Spleen (tissue), 11 donors: ENCODE results near the gene CLEC4M. TPM values are rescaled to one million over a fixed set of nuclear protein-coding genes. Genes with fewer than 3 reads are reported as not detected.

Source experiments
- DNase-seq: peaks from one replicate; pipeline ENCODE4 v3.0.0-alpha.2; 2020
- H3K27ac ChIP-seq, 8 donors: fragments of 200-600 bp; sonication (generic) in 7 of 8; 1 replicate in 4 of 8; 2 replicates in 4 of 8; pipeline versions ENCODE4 v1.5.0 to v1.8.0; 2016 to 2021; ENCODE audit warnings: inconsistent platforms in 4 of 8, mild to moderate bottlenecking in 4 of 8, moderate library complexity in 1 of 8
- H3K27me3 ChIP-seq, 7 donors: fragments of 200-600 bp; sonication (generic) in 6 of 7; replicated peaks in 1 of 7; 1 replicate in 4 of 7; 2 replicates in 3 of 7; pipeline versions ENCODE4 v1.5.0 to v1.8.0; 2016 to 2021; ENCODE audit warnings: inconsistent platforms in 3 of 7, mild to moderate bottlenecking in 1 of 7
- H3K36me3 ChIP-seq, 6 donors: fragments of 200-600 bp; sonication (generic) in 5 of 6; 1 replicate in 4 of 6; 2 replicates in 2 of 6; pipeline versions ENCODE4 v1.5.0 to v1.8.0; 2016 to 2021; ENCODE audit warnings: inconsistent platforms in 2 of 6
- H3K4me1 ChIP-seq, 6 donors: fragments of 200-600 bp; sonication (generic) in 5 of 6; 1 replicate in 3 of 6; 2 replicates in 3 of 6; pipeline versions ENCODE4 v1.5.0 to v1.8.0; 2016 to 2021; ENCODE audit warnings: inconsistent platforms in 3 of 6
- H3K4me3 ChIP-seq, 8 donors: fragments of 200-600 bp; sonication (generic) in 7 of 8; 1 replicate in 4 of 8; 2 replicates in 4 of 8; pipeline versions ENCODE4 v1.5.0 to v1.8.0; 2016 to 2021; ENCODE audit warnings: inconsistent platforms in 4 of 8, mild to moderate bottlenecking in 4 of 8, moderate library complexity in 2 of 8
- H3K9me3 ChIP-seq, 8 donors: fragments of 200-600 bp; sonication (generic) in 7 of 8; 1 replicate in 4 of 8; 2 replicates in 4 of 8; pipeline versions ENCODE4 v1.5.0 to v1.8.0; 2016 to 2021; ENCODE audit warnings: inconsistent platforms in 4 of 8
- CTCF ChIP-seq, 11 experiments: fragments of 200-600 bp in 7 of 11; fragments of 450-650 bp in 4 of 11; sonication (generic) in 4 of 11; IDR thresholded peaks in 8 of 11; conservative IDR thresholded peaks in 3 of 11; 1 replicate in 7 of 11; 2 replicates in 4 of 11; pipeline versions ENCODE4 v1.4.0 to v1.8.0; 2016 to 2021; ENCODE audit warnings: antibody characterized with exemption in 11 of 11, inconsistent platforms in 4 of 11, mild to moderate bottlenecking in 1 of 11
- POLR2A ChIP-seq, 3 donors: fragments of 450-650 bp; IDR thresholded peaks; one replicate each; pipeline ENCODE4 v1.5.1; 2017; ENCODE audit warnings: antibody characterized with exemption in 3 of 3, mild to moderate bottlenecking in 1 of 3
- POLR2AphosphoS5 ChIP-seq, 3 donors: sonication (generic); formaldehyde crosslinking; IDR thresholded peaks; one replicate each; pipeline ENCODE4 v1.5.1; 2017; ENCODE audit warnings: antibody characterized with exemption in 3 of 3
- WGBS, 5 donors: extraction: QIAGEN DNeasy Blood & Tissue Kit in 3 of 5; methylation state at CpG; one replicate each; pipeline versions ENCODE4 v1.1.5 to v1.1.7; 2013 to 2018; 5-methylcytosine and 5-hydroxymethylcytosine counted together
- intact Hi-C: fragments of 100-400 bp; cut with DNase I; formaldehyde crosslinking; loops from one replicate; pipeline ENCODE4 v1.15.0; 2023; ENCODE audit warnings: low total_unique reads
- polyA plus RNA-seq, 3 donors: library from polyadenylated mRNA; stranded (reverse); fragments of 200-250 nt; gene quantifications; one replicate each; pipeline ENCODE4 v1.2.1, GENCODE V29; 2013
- total RNA-seq, 7 donors: library from RNA; depleted of rRNA in 3 of 7; stranded (reverse); fragments of >200 nt in 3 of 7; fragmentation: NEBNext Ultra II Directional in 4 of 7; extraction: Animal tissue kit (Norgen Biotek cat#: 25700) in 4 of 7; gene quantifications; one replicate each; pipeline versions ENCODE4 v1.1.0 to v1.2.1, GENCODE V29; 2016 to 2021
- donor health status: healthy with polysubstance abuse.
- donor health status: DM: no; HTN: no; CAD: no; lungs with moderate emphysema.
- donor health status: DM: no; HTN: no; CAD: no.
- donor health status: Bipolar disorder and iron deficiency.
- donor health status: healthy.
- donor health status: DM: no; HTN: no; CAD: no.
- donor health status: DM: yes; HTN: yes; CAD: no.

The CLEC4M gene
- total and polyA plus RNA-seq, 10 donors = 0.12 to 3.3 (median 0.57) TPM; not detected in 6

DNA sequence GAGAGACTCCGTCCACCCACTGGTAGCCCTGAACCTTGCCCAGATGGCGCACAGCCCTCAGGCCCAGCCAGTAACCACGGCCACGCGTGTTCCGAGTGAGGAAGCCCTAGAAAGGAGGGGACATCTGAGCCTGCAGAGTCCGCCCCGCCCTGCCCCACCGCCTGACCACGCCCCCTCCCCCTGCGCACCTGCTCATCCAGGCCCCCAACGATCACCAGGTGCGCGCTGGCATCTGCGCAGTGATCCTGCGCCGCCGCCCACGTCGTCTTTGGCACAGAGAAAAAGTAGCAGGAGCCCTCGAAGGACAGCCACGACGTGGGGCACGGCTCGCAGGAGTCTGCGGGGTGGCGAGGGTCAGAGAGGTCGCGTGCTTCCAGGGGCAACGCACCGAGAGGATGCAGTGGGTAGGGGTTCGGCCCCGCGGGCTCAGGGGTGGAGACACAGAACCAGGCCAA is 33.2 kb upstream of the CLEC4M start:
- peaks cover 4 to 51% (median 31%) of the 10 kb centered on the region in 7 donors for H3K27me3 ChIP-seq
- DNase-seq = peak; percentile 79
- no peak overlapping the region for H3K27ac ChIP-seq

DNA sequence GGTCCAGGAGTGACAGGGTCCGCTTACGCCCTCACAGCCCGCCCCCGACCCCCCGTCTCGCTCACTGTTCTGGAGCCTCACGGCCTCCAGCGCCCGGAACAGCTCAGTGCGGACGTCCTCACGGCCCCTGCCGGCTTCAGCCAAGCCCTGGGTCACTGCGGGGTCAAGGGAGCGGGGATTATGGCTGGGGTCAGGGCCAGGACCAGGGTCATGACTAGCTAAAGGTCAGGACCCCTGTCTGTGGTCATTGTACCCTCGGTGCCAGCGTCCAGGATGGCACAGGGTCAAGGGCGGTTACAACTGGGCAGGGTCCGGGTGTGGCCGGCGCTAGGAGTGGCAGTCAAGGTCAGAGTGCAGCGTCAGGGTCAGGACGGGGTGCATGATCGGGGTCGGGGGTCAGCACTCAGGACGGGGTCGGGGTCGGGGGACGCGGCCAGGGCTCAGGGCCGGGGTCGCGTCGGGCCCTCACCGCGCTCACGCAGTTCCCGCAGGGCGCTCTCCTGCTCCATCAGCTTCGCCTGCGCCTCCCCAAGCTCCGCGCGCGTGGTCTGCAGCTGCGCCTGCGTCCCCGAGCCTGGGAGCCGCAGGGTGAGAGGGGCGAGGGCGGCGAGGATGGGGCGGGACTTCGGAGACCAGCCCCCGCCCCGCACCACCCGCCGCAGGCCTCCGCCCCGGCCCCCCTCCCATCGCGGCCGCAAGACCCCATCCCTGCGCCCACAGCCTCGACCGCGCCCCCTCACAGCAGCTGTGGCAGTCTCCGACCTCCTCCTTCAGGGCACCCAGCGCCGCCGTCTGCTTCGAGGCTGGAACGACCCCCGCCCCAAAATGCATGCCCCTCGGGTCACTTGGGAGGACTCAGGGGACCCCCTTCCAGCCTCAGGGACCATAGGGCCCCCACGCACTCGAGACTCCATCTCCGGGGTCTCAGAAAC is 32.5 kb upstream of the CLEC4M start:
- H3K9me3 ChIP-seq = no peaks in the 10 kb centered on the region
- DNase-seq = no peak
- peak overlapping the region in 4 of 8 donors; percentile 6 to 57 (median 16) for H3K4me3 ChIP-seq
- H3K4me1 ChIP-seq = peaks cover 0 to 39% (median 27%) of the 10 kb centered on the region in 6 donors
- TF ChIP-seq CTCF (IDR thresholded peaks at IDR 0.05 in 8 of 11, conservative IDR thresholded peaks at IDR 0.05 in 3 of 11) = no peak
- TF ChIP-seq POLR2AphosphoS5 (IDR thresholded peaks at IDR 0.05) = no peak
- TF ChIP-seq POLR2A (IDR thresholded peaks at IDR 0.05) = no peak
- WGBS, 5 donors = 0 to 17% (median 7%) methylated on average over 6 to 78 of the region's 78 CpGs
- H3K27me3 ChIP-seq = peaks cover 4 to 51% (median 31%) of the 10 kb centered on the region in 7 donors
- H3K27ac ChIP-seq = no peak overlapping the region
- H3K36me3 ChIP-seq = no peaks in the 10 kb centered on the region
- intact Hi-C loops = no loop called here

More for the DNA sequence above, 33.2 kb upstream of the CLEC4M start:
- H3K4me1 ChIP-seq = peaks cover 0 to 39% (median 27%) of the 10 kb centered on the region in 6 donors
- 7 to 17% (median 9%) methylated on average over 25 to 34 of the region's 34 CpGs for WGBS, 5 donors
- intact Hi-C loops = no loop called here
- H3K36me3 ChIP-seq = no peaks in the 10 kb centered on the region
- H3K9me3 ChIP-seq = no peaks in the 10 kb centered on the region
- TF ChIP-seq CTCF (IDR thresholded peaks at IDR 0.05 in 8 of 11, conservative IDR thresholded peaks at IDR 0.05 in 3 of 11) (no peak), POLR2AphosphoS5 (IDR thresholded peaks at IDR 0.05) (peak in 1 of 3 donors; percentile 17), POLR2A (IDR thresholded peaks at IDR 0.05) (no peak)
- peak overlapping the region in 4 of 8 donors; percentile 6 to 57 (median 16) for H3K4me3 ChIP-seq

DNA sequence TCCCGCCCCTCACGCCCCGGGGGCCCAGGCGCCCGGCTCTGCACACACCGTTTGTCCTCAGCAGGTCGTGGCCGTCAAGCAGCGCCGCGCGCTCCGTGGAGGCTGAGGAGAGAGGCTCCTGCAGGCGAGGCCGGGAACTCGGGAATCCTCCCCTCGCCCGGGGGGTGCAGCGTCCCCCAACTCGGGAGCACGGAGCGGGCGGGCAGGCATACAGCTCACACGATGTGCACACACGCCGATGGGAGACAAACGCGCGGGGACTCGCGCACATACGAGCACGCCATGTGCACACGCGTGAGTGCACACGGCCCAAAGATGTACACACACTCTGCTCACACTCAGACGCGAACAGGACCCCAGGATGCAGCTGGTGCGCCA is 31.8 kb upstream of the CLEC4M start:
- intact Hi-C loops = no loop called here
- peak; percentile 67 for DNase-seq
- 63 to 92% (median 69%) methylated on average over 15 to 39 of the region's 39 CpGs for WGBS, 5 donors

More for the DNA sequence above, 31.8 kb upstream of the CLEC4M start:
- Histone ChIP-seq H3K27ac (no peak overlapping the region), H3K9me3 (no peaks in the 10 kb centered on the region), H3K27me3 (peaks cover 4 to 51% (median 31%) of the 10 kb centered on the region in 7 donors), H3K4me3 (no peak overlapping the region), H3K36me3 (no peaks in the 10 kb centered on the region), H3K4me1 (peaks cover 0 to 39% (median 27%) of the 10 kb centered on the region in 6 donors)
- TF ChIP-seq CTCF (IDR thresholded peaks at IDR 0.05 in 8 of 11, conservative IDR thresholded peaks at IDR 0.05 in 3 of 11) (no peak), POLR2A (IDR thresholded peaks at IDR 0.05) (no peak), POLR2AphosphoS5 (IDR thresholded peaks at IDR 0.05) (no peak)
